NT2/D1 (cell line): ENCODE data around the gene DCDC2C.
"Not testable (repeated sequence)": the region's sequence is repeated elsewhere in the genome, so short reads cannot be mapped to it uniquely, and the experiment has no call there.

Source experiments
- DNase-seq: peaks from one replicate; pipeline ENCODE4 v3.0.0-alpha.2; 2011; ENCODE audit warnings: low read depth, low spot score
- H3K27me3 ChIP-seq: 2 replicates; pipeline ENCODE4 v1.6.0; 2011; ENCODE audit warnings: mild to moderate bottlenecking; ENCODE audit not compliant: insufficient read length, insufficient read depth
- H3K36me3 ChIP-seq: 2 replicates; pipeline ENCODE4 v1.6.1; 2011; ENCODE audit warnings: mild to moderate bottlenecking, low read length, mixed read lengths; ENCODE audit not compliant: insufficient read depth, insufficient read length
- H3K4me1 ChIP-seq: 2 replicates; pipeline ENCODE4 v1.5.1; 2011; ENCODE audit not compliant: insufficient read depth, insufficient read length
- H3K4me3 ChIP-seq: 2 replicates; pipeline ENCODE4 v1.5.1; 2011; ENCODE audit warnings: low read depth; ENCODE audit not compliant: insufficient read length
- H3K9ac ChIP-seq: 2 replicates; pipeline ENCODE4 v1.6.0; 2011; ENCODE audit warnings: low read depth; ENCODE audit not compliant: insufficient read length
- H3K9me3 ChIP-seq: 2 replicates; pipeline ENCODE4 v1.5.1; 2011; ENCODE audit warnings: mild to moderate bottlenecking, low read length; ENCODE audit not compliant: insufficient read depth
- SUZ12 ChIP-seq: IDR thresholded peaks from 2 replicates; pipeline ENCODE4 v1.6.1; 2011; ENCODE audit not compliant: insufficient read length, insufficient read depth; ENCODE audit errors: extremely low read depth
- YY1 ChIP-seq: IDR thresholded peaks from 2 replicates; pipeline ENCODE4 v1.6.1; 2011; ENCODE audit not compliant: insufficient read length, insufficient read depth
- ZNF274 ChIP-seq: IDR thresholded peaks from 2 replicates; pipeline ENCODE4 v1.6.1; 2011; ENCODE audit warnings: mild to moderate bottlenecking, low read depth, low read length

Gene DCDC2C

DNA sequence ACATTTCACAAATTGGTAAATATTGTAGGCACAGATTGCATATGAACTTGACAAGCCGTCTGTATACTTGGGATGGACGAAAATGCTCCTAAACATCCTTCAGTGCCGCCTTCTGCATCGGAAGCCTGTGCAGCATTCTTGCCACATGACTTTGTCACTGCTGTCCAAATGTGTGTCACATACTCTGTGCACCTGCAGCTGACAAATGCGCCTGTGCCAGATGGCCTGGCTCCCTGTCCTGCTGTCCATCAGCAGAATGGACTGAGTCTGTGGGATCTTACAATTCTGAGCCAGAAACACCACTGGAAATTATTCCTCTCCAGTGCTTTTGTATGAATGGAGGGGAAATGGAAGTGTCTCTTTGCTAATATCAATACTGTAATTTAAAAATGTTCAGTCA is 89.9 kb downstream of the DCDC2C start:
- Histone ChIP-seq H3K9ac (no peak overlapping the region), H3K9me3 (no peaks in the 10 kb centered on the region), H3K4me3 (no peak overlapping the region), H3K36me3 (no peaks in the 10 kb centered on the region), H3K4me1 (no peaks in the 10 kb centered on the region), H3K27me3 (no peaks in the 10 kb centered on the region)
- no peak for DNase-seq
- no peak for TF ChIP-seq YY1
- no peak for TF ChIP-seq ZNF274
- TF ChIP-seq SUZ12, result no peak

DNA sequence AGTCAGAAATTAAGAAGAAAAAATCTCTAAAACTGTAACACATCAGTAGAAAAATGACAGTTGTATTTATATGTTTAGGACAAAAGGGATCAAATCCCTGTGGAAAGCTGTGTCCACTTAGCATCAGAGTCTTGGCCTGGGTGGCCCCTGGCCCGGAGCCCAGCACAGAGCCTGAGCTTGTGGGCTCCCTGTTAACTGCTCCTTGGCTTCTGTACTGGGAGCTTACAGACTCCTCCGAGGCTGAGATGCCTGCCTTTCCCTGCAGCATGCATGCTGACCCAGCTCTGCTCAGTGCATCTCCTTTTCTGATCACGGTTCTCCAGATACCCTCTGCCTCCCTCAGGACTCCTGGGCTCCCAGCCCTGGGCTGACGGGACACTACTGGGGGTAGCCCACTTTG is 98.1 kb downstream of the DCDC2C start:
- Histone ChIP-seq H3K36me3 (no peaks in the 10 kb centered on the region), H3K9ac (no peak overlapping the region), H3K27me3 (no peaks in the 10 kb centered on the region), H3K4me1 (no peaks in the 10 kb centered on the region), H3K4me3 (no peak overlapping the region), H3K9me3 (peaks cover 14% of the 10 kb centered on the region; the same call in 1 of the 2 replicates)
- no peak for TF ChIP-seq YY1
- no peak for TF ChIP-seq SUZ12
- TF ChIP-seq ZNF274, result no peak
- no peak for DNase-seq

DNA sequence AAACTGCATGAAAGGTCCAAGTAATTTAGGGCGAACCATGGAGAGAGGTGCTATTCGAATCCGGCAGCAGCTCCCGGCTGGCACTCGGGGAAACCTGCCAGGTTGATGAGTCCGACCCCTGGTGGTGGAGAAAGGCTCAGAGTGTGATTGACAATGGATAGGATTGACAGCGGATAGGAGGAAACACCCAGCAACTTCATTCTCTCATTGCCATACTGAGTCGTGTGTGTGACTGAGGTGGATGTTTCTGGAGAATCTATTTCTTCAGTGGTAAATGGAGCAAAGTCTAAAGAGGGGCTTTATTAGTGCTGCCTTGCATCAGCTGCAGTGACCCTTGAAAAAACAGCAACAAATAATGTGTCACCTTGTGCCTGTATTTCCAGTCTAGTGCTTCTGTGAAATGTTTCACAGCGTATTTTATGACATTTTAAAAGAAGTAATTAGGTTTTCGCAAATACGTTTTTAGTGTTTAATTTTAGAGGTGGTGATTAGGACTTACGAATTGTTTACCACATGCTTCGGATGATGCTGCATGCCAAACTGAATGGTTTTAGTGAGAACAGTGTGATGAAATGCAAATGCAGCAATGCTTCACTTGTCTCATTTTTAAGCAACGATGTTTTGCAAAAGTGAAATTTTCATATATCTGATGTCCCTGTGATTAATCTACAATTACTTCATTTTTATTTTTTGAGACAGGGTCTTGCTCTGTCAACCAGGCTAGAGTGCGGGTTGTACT is 102.0 kb downstream of the DCDC2C start:
- H3K9me3 ChIP-seq, result peaks cover 11% of the 10 kb centered on the region; the same call in 1 of the 2 replicates
- no peaks in the 10 kb centered on the region for H3K4me1 ChIP-seq
- DNase-seq, result peak; percentile 63
- H3K27me3 ChIP-seq, result no peaks in the 10 kb centered on the region
- no peak overlapping the region for H3K4me3 ChIP-seq
- H3K9ac ChIP-seq, result no peak overlapping the region
- no peaks in the 10 kb centered on the region for H3K36me3 ChIP-seq
- TF ChIP-seq SUZ12 (no peak), ZNF274 (no peak), YY1 (no peak)

DNA sequence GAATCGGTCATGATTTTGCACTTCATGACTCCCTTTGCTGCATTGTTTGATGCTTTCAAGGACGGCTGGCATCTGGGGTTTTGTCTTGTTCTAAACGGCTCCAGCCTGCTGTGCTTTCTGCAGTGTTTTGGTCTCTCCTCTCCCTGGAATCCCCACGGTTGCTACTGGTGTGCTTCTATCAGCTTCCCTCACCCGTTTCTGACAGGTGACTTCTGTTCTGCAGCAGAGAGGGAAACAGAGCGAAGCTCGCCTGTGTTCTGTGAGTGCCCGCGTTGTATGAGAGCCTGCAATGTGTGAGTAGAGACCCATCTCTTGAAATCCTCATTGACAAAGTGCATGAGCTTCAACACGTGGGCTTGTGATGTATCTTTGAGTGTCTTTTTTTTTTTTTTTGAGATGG is 102.8 kb downstream of the DCDC2C start:
- peaks cover 3% of the 10 kb centered on the region; the same call in 1 of the 2 replicates for H3K9me3 ChIP-seq
- no peak overlapping the region for H3K9ac ChIP-seq
- no peak for TF ChIP-seq YY1
- no peak for TF ChIP-seq SUZ12
- TF ChIP-seq ZNF274, result no peak
- no peak for DNase-seq
- no peaks in the 10 kb centered on the region for H3K27me3 ChIP-seq
- H3K36me3 ChIP-seq, result no peaks in the 10 kb centered on the region
- H3K4me3 ChIP-seq, result no peak overlapping the region
- no peaks in the 10 kb centered on the region for H3K4me1 ChIP-seq

DNA sequence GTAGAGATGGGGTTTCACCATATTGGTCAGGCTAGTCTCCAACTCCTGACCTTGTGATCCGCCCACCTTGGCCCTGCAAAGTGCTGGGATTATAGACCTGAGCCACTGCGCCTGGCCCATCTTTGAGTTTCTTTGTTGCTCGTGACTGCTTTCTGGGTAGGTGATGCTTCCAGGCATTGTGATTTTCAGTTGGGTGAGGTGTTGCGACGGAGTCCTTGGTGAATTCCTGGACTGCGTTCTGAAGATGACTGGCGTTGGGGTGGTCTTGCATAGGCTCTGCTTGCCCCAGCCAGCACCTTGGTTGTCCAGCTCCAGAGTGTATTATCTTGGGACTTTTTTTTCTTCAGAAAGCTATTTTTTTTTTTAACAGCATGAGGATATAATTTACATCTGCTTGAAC is 103.4 kb downstream of the DCDC2C start:
- no peaks in the 10 kb centered on the region for H3K36me3 ChIP-seq
- TF ChIP-seq ZNF274 (no peak), YY1 (no peak), SUZ12 (no peak)
- no peak for DNase-seq
- no peak overlapping the region for H3K9ac ChIP-seq
- H3K4me1 ChIP-seq, result no peaks in the 10 kb centered on the region
- no peaks in the 10 kb centered on the region for H3K9me3 ChIP-seq
- H3K27me3 ChIP-seq, result no peaks in the 10 kb centered on the region
- H3K4me3 ChIP-seq, result no peak overlapping the region

DNA sequence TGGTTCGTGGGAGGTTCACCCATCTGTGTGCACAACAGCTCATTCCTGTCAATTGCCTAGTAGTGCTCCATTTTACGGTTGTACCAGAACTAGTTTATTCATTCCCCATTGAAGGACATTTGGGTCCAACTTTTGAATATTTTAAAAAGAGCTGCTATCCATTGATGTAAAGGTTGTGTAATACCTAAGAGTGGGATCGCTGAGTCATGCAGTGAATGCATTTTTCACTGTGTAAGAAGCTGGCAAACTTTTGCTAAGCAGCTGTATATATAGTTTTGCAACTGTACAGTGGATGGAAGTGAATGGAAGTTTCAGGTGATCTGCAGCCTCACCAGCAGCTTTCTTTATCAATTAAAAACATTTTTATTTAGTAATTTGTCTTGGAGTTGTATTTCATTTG is 104.5 kb downstream of the DCDC2C start:
- Histone ChIP-seq H3K4me1 (no peaks in the 10 kb centered on the region), H3K36me3 (no peaks in the 10 kb centered on the region), H3K9ac (no peak overlapping the region), H3K4me3 (no peak overlapping the region), H3K27me3 (no peaks in the 10 kb centered on the region), H3K9me3 (no peaks in the 10 kb centered on the region)
- TF ChIP-seq SUZ12, result no peak
- TF ChIP-seq ZNF274, result no peak
- no peak for TF ChIP-seq YY1
- no peak for DNase-seq

DNA sequence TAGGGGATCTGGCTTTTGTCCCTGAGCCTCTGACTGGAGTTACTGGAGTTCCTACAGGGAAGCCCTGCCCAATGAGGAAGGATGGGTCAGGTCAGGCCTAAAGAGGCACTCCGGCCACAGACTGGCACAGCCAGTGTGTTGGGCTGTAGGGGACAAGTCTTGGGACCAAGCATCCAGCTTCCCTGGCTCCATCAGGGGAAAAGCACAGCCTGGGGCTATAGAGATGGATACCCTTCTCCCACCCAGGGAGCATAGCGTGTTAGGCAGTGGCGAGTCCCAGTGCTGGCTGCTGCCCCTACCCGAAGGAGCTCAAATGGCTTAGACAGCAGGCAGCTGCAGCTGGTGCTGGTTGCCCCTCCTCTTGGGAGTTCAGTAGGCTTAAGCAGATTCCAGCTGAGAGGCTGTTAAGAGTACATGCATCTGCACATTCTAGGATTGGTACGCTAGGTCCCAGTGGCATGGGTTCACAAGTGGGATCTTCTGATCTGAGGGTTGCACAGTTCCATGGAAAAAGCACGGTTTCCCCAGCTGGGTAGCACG is 111.4 kb downstream of the DCDC2C start:
- no peak for DNase-seq
- no peak overlapping the region for H3K4me3 ChIP-seq
- H3K9ac ChIP-seq, result no peak overlapping the region
- peaks cover 5% of the 10 kb centered on the region; the same call in 1 of the 2 replicates for H3K9me3 ChIP-seq
- TF ChIP-seq YY1 (no peak), ZNF274 (no peak), SUZ12 (no peak)
- H3K36me3 ChIP-seq, result no peaks in the 10 kb centered on the region
- peaks cover 4% of the 10 kb centered on the region for H3K4me1 ChIP-seq
- H3K27me3 ChIP-seq, result no peaks in the 10 kb centered on the region

DNA sequence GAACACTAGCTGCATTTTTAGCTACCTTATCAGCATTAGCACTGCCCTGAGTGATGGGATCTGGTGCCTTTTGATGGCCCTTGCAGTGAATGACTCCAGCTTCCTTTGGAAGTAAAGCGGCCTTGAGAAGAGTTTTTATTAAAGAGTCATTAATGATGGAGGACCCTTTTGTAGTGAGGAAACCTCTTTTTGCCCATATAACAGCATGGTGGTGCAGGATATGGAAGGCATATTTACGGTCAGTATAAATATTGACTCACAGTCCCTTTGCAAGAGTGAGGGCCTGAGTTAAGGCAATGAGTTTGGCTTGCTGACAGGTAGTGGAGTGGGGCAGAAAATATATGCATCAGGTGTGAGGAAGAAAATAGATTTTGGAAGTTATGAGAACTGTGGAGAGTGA is 113.8 kb downstream of the DCDC2C start:
- H3K4me1 ChIP-seq, H3K36me3 ChIP-seq, H3K27me3 ChIP-seq, H3K9ac ChIP-seq, H3K9me3 ChIP-seq, DNase-seq, H3K4me3 ChIP-seq: not testable (repeated sequence)
